H1 (cell line): ENCODE results near the gene FMN2. TPM values are rescaled to one million over a fixed set of nuclear protein-coding genes. Genes with fewer than 3 reads are reported as not detected.

Experiments
- CTCF ChIA-PET: fragments of 300-600 bp; sonication (Branson Sonifier 250); formaldehyde crosslinking; loops from one replicate; lab custom pipeline; 2021; ENCODE audit not compliant: partially characterized antibody; lab: Charles Lee
- POLR2A ChIA-PET: fragments of 300-600 bp; sonication (Branson Sonifier 250); formaldehyde crosslinking; loops from one replicate; lab custom pipeline; 2021; ENCODE audit warnings: inconsistent platforms; ENCODE audit not compliant: partially characterized antibody; lab: Charles Lee
- DNase-seq, 2 experiments: peaks; one replicate each; pipeline versions ENCODE4 v3.0.0 to v3.0.0-alpha.2; 2010 to 2022; ENCODE audit warnings: low spot score in 2 of 2, low read depth in 1 of 2, mixed read lengths in 1 of 2
- FAIRE-seq: peaks from 2 replicates; lab custom pipeline; 2011; peaks lifted over from hg19 to GRCh38; lab: Jason Lieb, UNC
- H2AFZ ChIP-seq: 2 replicates; pipeline ENCODE4 v1.8.1; 2012; ENCODE audit warnings: low read length, inconsistent platforms
- H2AK5ac ChIP-seq: 2 replicates; pipeline ENCODE4 v1.6.1; 2013; ENCODE audit warnings: low read depth, low read length
- H2BK120ac ChIP-seq: replicated peaks from 2 replicates; pipeline ENCODE3; 2013; ENCODE audit warnings: low read depth, low read length, inconsistent platforms
- H2BK12ac ChIP-seq: 2 replicates; pipeline ENCODE4 v1.6.1; 2013; ENCODE audit warnings: low read depth, low read length
- H2BK15ac ChIP-seq: 2 replicates; pipeline ENCODE4 v1.6.1; 2013; ENCODE audit warnings: low read length
- H2BK20ac ChIP-seq: 2 replicates; pipeline ENCODE4 v1.6.1; 2013; ENCODE audit warnings: low read length
- H2BK5ac ChIP-seq: 2 replicates; pipeline ENCODE4 v1.6.1; 2013; ENCODE audit warnings: low read depth, low read length
- H3K14ac ChIP-seq: 2 replicates; pipeline ENCODE4 v1.6.1; 2013; ENCODE audit warnings: inconsistent platforms; ENCODE audit not compliant: insufficient read length
- H3K18ac ChIP-seq: 2 replicates; pipeline ENCODE4 v1.6.1; 2013; ENCODE audit warnings: low read length; ENCODE audit errors: extremely low read depth
- H3K23ac ChIP-seq: 2 replicates; pipeline ENCODE4 v1.6.1; 2013; ENCODE audit warnings: inconsistent platforms; ENCODE audit not compliant: insufficient read length
- H3K23me2 ChIP-seq: 2 replicates; pipeline ENCODE4 v1.6.1; 2013; ENCODE audit warnings: low read depth, low read length
- H3K27ac ChIP-seq: 2 replicates; pipeline ENCODE4 v1.6.1; 2011; ENCODE audit warnings: low read depth, low read length, inconsistent platforms
- H3K27me3 ChIP-seq, 4 experiments: replicated peaks in 1 of 4; 1 replicate in 1 of 4; 2 replicates in 3 of 4; pipeline versions ENCODE4 v1.6.1 to v1.8.1; 2011 to 2013; ENCODE audit warnings: low read length in 3 of 4, mild to moderate bottlenecking in 3 of 4, inconsistent platforms in 2 of 4, mixed read lengths in 2 of 4, moderate library complexity in 1 of 4; ENCODE audit not compliant: control insufficient read depth in 3 of 4, insufficient read depth in 3 of 4; ENCODE audit errors: extremely low read depth in 1 of 4
- H3K36me3 ChIP-seq, 4 experiments: 2 replicates each; pipeline versions ENCODE4 v1.6.1 to v1.8.1; 2011 to 2013; ENCODE audit warnings: mild to moderate bottlenecking in 4 of 4, low read length in 3 of 4, moderate library complexity in 2 of 4, control low read depth in 1 of 4, inconsistent platforms in 1 of 4; ENCODE audit not compliant: insufficient read depth in 4 of 4, control insufficient read depth in 2 of 4
- H3K4ac ChIP-seq: replicated peaks from 2 replicates; pipeline ENCODE3; 2013; ENCODE audit warnings: low read length, low read depth, mixed read lengths, inconsistent platforms; ENCODE audit not compliant: insufficient read length
- H3K4me1 ChIP-seq, 4 experiments: replicated peaks in 1 of 4; 1 replicate in 1 of 4; 2 replicates in 3 of 4; pipeline versions ENCODE4 v1.6.1 to v1.8.1; 2011 to 2013; ENCODE audit warnings: low read length in 3 of 4, inconsistent platforms in 2 of 4, mixed read lengths in 1 of 4; ENCODE audit not compliant: insufficient read depth in 4 of 4, control insufficient read depth in 3 of 4
- H3K4me2 ChIP-seq, 2 experiments: 2 replicates each; pipeline versions ENCODE4 v1.6.1 to v1.8.1; 2011 to 2013; ENCODE audit warnings: low read depth in 2 of 2, low read length in 2 of 2, control low read depth in 1 of 2, inconsistent platforms in 1 of 2, mild to moderate bottlenecking in 1 of 2; ENCODE audit not compliant: insufficient read depth in 1 of 2
- H3K4me3 ChIP-seq, 4 experiments: fragments of 200-600, 300-600 bp in 1 of 4; sonication (generic), shearing (Covaris generic), sonication (Bioruptor Twin) in 1 of 4; 2 replicates each; pipeline versions ENCODE4 v1.5.1 to v1.8.1; 2011 to 2016; ENCODE audit warnings: low read length in 4 of 4, low read depth in 3 of 4, control low read depth in 2 of 4, inconsistent platforms in 2 of 4, mild to moderate bottlenecking in 2 of 4, mixed read lengths in 1 of 4, moderate library complexity in 1 of 4; ENCODE audit not compliant: insufficient read depth in 2 of 4; ENCODE audit errors: extremely low read depth in 1 of 4
- H3K56ac ChIP-seq: replicated peaks from 2 replicates; pipeline ENCODE3; 2013; ENCODE audit warnings: low read depth, mild to moderate bottlenecking, mixed read lengths, low read length, inconsistent platforms; ENCODE audit not compliant: insufficient read length
- H3K79me1 ChIP-seq: 2 replicates; pipeline ENCODE4 v1.6.1; 2013; ENCODE audit warnings: low read depth, low read length, control low read depth
- H3K79me2 ChIP-seq, 2 experiments: 2 replicates each; pipeline versions ENCODE4 v1.6.1 to v1.8.1; 2012 to 2013; ENCODE audit warnings: low read length in 2 of 2, mild to moderate bottlenecking in 2 of 2, inconsistent platforms in 1 of 2; ENCODE audit not compliant: insufficient read depth in 2 of 2, control insufficient read depth in 1 of 2
- H3K9ac ChIP-seq, 4 experiments: replicated peaks in 1 of 4; 1 replicate in 1 of 4; 2 replicates in 3 of 4; pipeline versions ENCODE4 v1.6.1 to v1.8.1; 2011 to 2013; ENCODE audit warnings: low read depth in 3 of 4, low read length in 3 of 4, control low read depth in 2 of 4, mild to moderate bottlenecking in 2 of 4, moderate library complexity in 2 of 4, inconsistent platforms in 1 of 4; ENCODE audit errors: extremely low read depth in 1 of 4
- H3K9me3 ChIP-seq, 2 experiments: 2 replicates each; pipeline versions ENCODE4 v1.6.1 to v1.8.1; 2012 to 2013; ENCODE audit warnings: mild to moderate bottlenecking in 2 of 2, moderate library complexity in 2 of 2, control low read depth in 1 of 2, inconsistent platforms in 1 of 2, low read depth in 1 of 2, low read length in 1 of 2, mixed read lengths in 1 of 2; ENCODE audit not compliant: insufficient read depth in 2 of 2
- H4K20me1 ChIP-seq, 2 experiments: replicated peaks in 1 of 2; 2 replicates each; pipeline versions ENCODE3 to v1.8.1; 2011 to 2013; ENCODE audit warnings: inconsistent platforms in 2 of 2, low read length in 2 of 2, mild to moderate bottlenecking in 1 of 2; ENCODE audit not compliant: insufficient read depth in 2 of 2, control insufficient read depth in 1 of 2
- H4K5ac ChIP-seq: 2 replicates; pipeline ENCODE4 v1.6.1; 2013; ENCODE audit warnings: low read length, low read depth, mixed read lengths, inconsistent platforms; ENCODE audit not compliant: insufficient read length
- H4K8ac ChIP-seq: 2 replicates; pipeline ENCODE4 v1.8.0; 2013; ENCODE audit warnings: mild to moderate bottlenecking, moderate library complexity, low read length, inconsistent platforms; ENCODE audit not compliant: insufficient read depth; ENCODE audit errors: extremely low read depth
- H4K91ac ChIP-seq: replicated peaks from 2 replicates; pipeline ENCODE3; 2013; ENCODE audit warnings: low read length, mixed read lengths, inconsistent platforms; ENCODE audit not compliant: insufficient read length
- ASH2L ChIP-seq: fragments of 200-600, 300-600 bp; sonication (generic); IDR thresholded peaks from one replicate; pipeline ENCODE4 v1.7.1; 2017; ENCODE audit warnings: low read length
- BRCA1 ChIP-seq: IDR thresholded peaks from 2 replicates; pipeline ENCODE4 v1.6.1; 2012; ENCODE audit warnings: low read depth, low read length, improper control_type of control experiment
- CHD2 ChIP-seq: IDR thresholded peaks from 2 replicates; pipeline ENCODE4 v1.6.1; 2012; ENCODE audit warnings: low read length, improper control_type of control experiment
- EGR1 ChIP-seq: IDR thresholded peaks from 2 replicates; pipeline ENCODE4 v1.6.1; 2011; ENCODE audit warnings: low read depth, low read length, borderline replicate concordance
- EZH2 ChIP-seq: fragments of 200-600 bp; sonication (generic); IDR thresholded peaks from 2 replicates; pipeline ENCODE4 v1.7.1; 2012; ENCODE audit warnings: low read depth, mild to moderate bottlenecking, moderate library complexity, low read length, inconsistent platforms; ENCODE audit not compliant: severe bottlenecking
- NANOG ChIP-seq: IDR thresholded peaks from 2 replicates; pipeline ENCODE4 v1.6.1; 2011; ENCODE audit warnings: low read length, low read depth, mild to moderate bottlenecking, inconsistent platforms; ENCODE audit not compliant: insufficient read depth, poor library complexity, severe bottlenecking
- PHF8 ChIP-seq: fragments of 200-600 bp; sonication (generic); conservative IDR thresholded peaks from 2 replicates; pipeline ENCODE4 v1.7.1; 2012; ENCODE audit warnings: low read depth, mild to moderate bottlenecking, inconsistent platforms, low read length, moderate library complexity
- RBBP5 ChIP-seq: IDR thresholded peaks from 2 replicates; pipeline ENCODE4 v1.7.1; 2012; ENCODE audit warnings: low read depth, mild to moderate bottlenecking, inconsistent platforms, low read length, moderate library complexity, borderline replicate concordance
- SIN3A ChIP-seq, 2 experiments: IDR thresholded peaks in 1 of 2; conservative IDR thresholded peaks in 1 of 2; 2 replicates each; pipeline ENCODE4 v1.6.1; 2011 to 2012; ENCODE audit warnings: low read length in 2 of 2, improper control_type of control experiment in 1 of 2, low read depth in 1 of 2, mild to moderate bottlenecking in 1 of 2
- SRF ChIP-seq: IDR thresholded peaks from 2 replicates; pipeline ENCODE4 v1.6.1; 2011; ENCODE audit warnings: mild to moderate bottlenecking, low read depth, low read length, moderate library complexity
- TBP ChIP-seq: IDR thresholded peaks from 2 replicates; pipeline ENCODE4 v1.6.1; 2011; ENCODE audit warnings: low read depth, low read length, improper control_type of control experiment
- TCF12 ChIP-seq: IDR thresholded peaks from 2 replicates; pipeline ENCODE4 v1.6.1; 2011; ENCODE audit warnings: low read depth, mild to moderate bottlenecking, low read length
- polyA plus RNA-seq, 7 experiments: library from polyadenylated mRNA; depleted of rRNA in 3 of 7; stranded (reverse) in 5 of 7; unstranded in 2 of 7; fragments of >200 nt in 5 of 7; fragments of 200-250 nt in 2 of 7; gene quantifications; 1 replicate in 5 of 7; 2 replicates in 1 of 7; 4 replicates in 1 of 7; pipeline versions ENCODE4 v1.2.1 to v1.2.3, GENCODE V29; 2011 to 2013; ENCODE audit warnings: missing spikeins in 2 of 7, mixed read lengths in 2 of 7
- total RNA-seq: library from RNA; stranded (reverse); fragmentation: NEBNext Ultra II Directional; extraction: Animal tissue kit (Norgen Biotek cat#: 25700); gene quantifications from 2 replicates; pipeline ENCODE4 v1.2.1, GENCODE V29; 2021

Gene FMN2
- total and polyA plus RNA-seq, 2 of the 8 experiments (the other 6 are each of a cell fraction or from before 2014, with no cell fraction given): 0.83 to 2.0 TPM

DNA sequence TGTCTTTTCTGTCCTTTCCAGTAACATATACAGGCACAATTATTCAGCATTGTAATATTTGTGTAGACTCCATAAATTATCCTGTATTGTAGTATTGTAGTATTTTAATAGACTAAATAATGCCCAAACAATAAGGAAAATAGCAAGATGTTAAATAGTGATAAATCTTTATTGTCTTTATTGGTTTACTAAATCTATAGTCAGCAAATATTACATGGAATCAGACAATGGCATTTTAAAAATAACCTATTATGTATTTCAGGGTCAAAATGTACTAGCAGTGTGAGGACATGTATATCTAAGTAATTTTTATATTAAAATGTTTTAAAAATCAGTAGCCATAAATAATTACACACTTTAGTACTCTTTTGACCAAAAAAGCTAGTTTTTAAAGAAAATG lies 317.9 kb downstream of the FMN2 start:
- Histone ChIP-seq H2BK20ac (no peak overlapping the region), H2AFZ (no peak overlapping the region), H3K14ac (no peak overlapping the region), H3K4me1 (0 out of 7 replicates have a peak, but pooled peaks cover 0 to 2% (median 0%) of the 10 kb centered on the region in 4 experiments), H3K79me2 (no peaks in the 10 kb centered on the region), H4K20me1 (no peaks in the 10 kb centered on the region), H3K4me3 (no peak overlapping the region), H3K4ac (no peak overlapping the region), H3K18ac (no peak overlapping the region), H3K56ac (no peak overlapping the region), H3K27ac (no peak overlapping the region), H3K27me3 (no peaks in the 10 kb centered on the region), H3K4me2 (no peak overlapping the region), H3K23me2 (no peaks in the 10 kb centered on the region; the same call in 1 of the 2 replicates), H2BK5ac (no peak overlapping the region), H4K91ac (no peak overlapping the region), H3K9ac (no peak overlapping the region), H3K9me3 (no peaks in the 10 kb centered on the region), H2BK120ac (no peak overlapping the region), H4K5ac (no peak overlapping the region), H2AK5ac (no peak overlapping the region), H2BK12ac (no peak overlapping the region), H2BK15ac (no peak overlapping the region), H3K36me3 (no peaks in the 10 kb centered on the region), H4K8ac (no peak overlapping the region), H3K79me1 (no peaks in the 10 kb centered on the region), H3K23ac (no peak overlapping the region)
- DNase-seq (no peak), FAIRE-seq (no peak)
- no peak for TF ChIP-seq RBBP5
- TF ChIP-seq CHD2: no peak
- no peak for TF ChIP-seq NANOG
- TF ChIP-seq TBP: no peak
- no peak for TF ChIP-seq ASH2L
- TF ChIP-seq TCF12: no peak
- TF ChIP-seq SRF: no peak
- TF ChIP-seq SIN3A (conservative IDR thresholded peaks at IDR 0.05 in 1 of 2, IDR thresholded peaks at IDR 0.05 in 1 of 2; ENCODE audit: low read depth in 1 of 2, low read length in 2 of 2): no peak
- no peak for TF ChIP-seq PHF8
- TF ChIP-seq EZH2: no peak
- no peak for TF ChIP-seq BRCA1
- TF ChIP-seq EGR1: no peak
- ChIA-PET CTCF (interaction anchor here (0.6 to 1.4 kb wide), 3 partner anchors 20 to 47 kb away, joined by 3 read pairs; no protein-coding TSS in a partner anchor), POLR2A (interaction anchor here (0.6 kb wide), 1 partner anchor 16 kb away, joined by 3 read pairs; no protein-coding TSS in a partner anchor)
